HG03097 (cell line): Measurements from ENCODE around the gene ACVRL1.

Experiments
- ATAC-seq: cut with Tn5 transposase; IDR thresholded peaks from one replicate; pipeline ENCODE4 v1.9.1; 2021; ENCODE audit not compliant: unreplicated experiment, low FRiP score

The ACVRL1 gene

DNA sequence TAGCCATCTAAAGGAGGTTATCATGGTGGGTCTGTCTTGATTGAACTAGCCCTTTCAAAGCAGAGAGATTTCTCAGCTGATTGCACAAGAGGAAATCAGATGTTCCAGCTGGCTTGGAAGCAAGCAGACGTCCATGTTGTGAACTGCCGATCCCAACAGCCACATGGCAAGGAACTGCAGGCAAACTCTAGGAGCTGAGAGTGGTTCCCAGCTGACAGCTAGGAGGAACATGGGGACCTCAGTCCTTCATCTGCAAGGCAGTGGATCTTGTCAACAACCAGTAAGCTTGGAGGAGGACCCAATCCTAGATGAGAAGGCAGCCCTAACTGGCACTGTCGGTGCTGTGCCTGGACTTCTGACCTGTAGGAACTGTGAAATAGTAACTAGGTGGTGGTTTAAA, 51.9 kb downstream of the ACVRL1 start:
- ATAC-seq = no peak

DNA sequence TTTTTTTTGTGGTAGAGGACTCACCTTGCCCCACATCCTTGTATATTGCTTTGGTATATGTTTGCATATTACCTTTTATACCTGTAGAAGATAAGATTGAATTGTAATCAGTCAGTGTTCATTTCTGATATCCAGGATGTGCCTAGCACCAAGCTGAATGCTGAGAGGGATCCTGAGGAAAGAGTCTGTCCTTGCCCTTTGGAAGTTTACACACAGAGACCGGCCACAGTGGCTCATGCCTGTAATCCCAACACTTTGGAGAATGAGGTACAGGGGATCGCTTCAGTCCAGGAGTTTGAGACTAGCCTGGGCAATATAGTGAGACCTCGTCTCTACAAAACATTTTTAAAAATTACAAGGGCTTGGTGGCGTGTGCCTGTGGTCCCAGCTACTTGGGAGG, 52.6 kb downstream of the ACVRL1 start:
- no peak for ATAC-seq

DNA sequence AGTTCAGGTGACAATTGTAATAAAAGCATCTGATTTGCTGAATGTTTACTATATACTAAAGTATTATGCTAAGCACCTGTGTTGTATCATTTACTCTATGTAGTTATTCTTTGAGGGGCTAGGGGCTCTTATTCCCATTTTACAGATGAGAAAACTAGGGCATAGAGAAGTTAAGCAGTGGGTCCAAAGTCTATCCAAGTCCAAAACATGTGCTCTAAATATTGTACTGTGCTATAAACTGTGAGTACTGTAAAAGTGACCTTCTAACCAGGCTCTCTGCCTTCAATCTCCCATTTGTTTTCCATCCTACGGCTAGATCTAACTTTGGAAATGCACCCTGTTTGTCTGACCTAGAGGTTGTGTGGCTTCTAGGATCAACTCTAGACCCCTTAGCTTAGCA, 53.2 kb downstream of the ACVRL1 start:
- ATAC-seq = no peak

GRCh38 chr12:51960890-51961289, 53.6 kb downstream of the ACVRL1 start:
- ATAC-seq = no peak

DNA sequence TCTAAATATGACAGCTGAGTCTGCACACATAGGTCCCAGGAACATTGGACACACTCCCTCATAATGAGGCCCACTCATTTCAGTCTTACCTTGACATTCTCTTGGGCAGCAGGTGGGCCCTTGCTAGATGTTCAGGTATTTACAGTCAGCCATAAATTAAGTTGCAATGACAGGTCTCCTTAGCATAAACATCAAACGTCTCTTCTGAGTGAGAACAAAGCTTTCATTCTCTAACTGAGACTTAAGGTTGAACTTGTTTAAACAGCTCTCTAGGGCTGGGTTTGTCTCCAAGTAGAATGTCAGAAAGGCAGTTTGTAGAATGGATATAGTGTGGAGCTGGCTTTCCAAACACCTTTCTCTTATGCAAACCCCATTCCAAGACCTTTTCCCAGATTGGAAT, 54.5 kb downstream of the ACVRL1 start:
- ATAC-seq = no peak

GRCh38 chr12:51962737-51963136, 55.4 kb downstream of the ACVRL1 start:
- no peak for ATAC-seq

DNA sequence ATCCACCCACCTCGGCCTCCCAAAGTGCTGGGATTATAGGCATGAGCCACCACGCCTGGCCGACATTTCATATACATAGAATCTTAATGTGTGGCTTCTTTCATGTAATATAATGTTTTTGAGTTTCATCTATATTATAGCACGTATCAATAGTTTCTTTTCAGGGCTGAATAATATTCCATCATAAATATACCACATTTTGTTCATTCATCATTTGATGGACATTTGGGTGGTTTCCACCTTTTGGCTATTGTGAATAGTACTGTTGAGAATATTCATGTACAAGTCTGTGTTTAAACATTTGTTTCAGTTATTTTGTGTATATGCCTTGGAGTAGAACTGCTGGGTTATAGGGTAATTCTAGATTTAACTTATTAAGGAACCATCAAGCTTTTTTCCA, 56.2 kb downstream of the ACVRL1 start:
- ATAC-seq = no peak

GRCh38 chr12:51969643-51970042, 62.3 kb downstream of the ACVRL1 start:
- no peak for ATAC-seq

GRCh38 chr12:51970904-51971646, 63.8 kb downstream of the ACVRL1 start:
- ATAC-seq = peak; percentile 81

- ATAC-seq = no peak
These were observed 64.5 kb downstream of the ACVRL1 start for GRCh38 chr12:51971679-51972421.

DNA sequence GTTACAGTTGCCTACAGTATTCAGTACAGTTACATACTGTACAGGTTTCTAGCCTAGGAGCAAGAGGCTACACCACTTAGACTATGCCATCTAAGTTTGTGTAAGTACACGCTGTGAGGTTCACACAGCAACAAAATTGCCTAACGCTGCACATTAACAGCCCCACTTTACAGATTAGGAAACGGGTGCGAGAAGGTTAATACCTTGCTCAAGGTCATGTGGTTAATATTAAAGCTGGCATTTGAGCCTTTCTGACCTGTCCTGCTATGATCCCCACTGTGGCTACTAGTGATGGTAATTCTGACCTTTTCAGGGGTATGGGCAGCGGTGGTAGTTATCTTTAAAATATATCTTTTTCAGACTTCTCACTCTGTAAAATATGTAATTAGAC, 65.1 kb downstream of the ACVRL1 start:
- no peak for ATAC-seq

DNA sequence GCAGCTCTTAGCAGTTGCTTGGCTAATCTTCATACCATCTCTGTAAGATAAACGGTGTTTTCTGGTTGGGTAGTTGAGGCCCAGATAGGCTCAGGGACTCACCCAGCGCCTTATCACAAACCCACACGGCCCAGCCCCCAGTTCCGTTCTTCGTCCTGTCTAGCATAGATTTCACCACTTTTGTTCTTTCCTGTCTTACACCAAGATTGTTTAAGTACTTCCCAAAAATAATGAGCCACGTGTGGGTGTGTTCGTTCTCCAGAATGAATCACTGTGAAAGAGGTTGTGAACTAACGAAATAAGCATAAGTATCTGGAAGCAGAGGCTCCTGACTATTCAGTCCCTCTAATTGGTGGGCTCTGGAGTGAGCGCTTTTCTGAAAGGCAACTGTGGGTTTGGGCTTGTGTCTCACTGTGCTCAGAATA, 65.6 kb downstream of the ACVRL1 start:
- no peak for ATAC-seq
